Liver (tissue), 9 donors: Measurements from ENCODE around the gene MTRF1L. TPM values are rescaled to one million over a fixed set of nuclear protein-coding genes. Genes with fewer than 3 reads are reported as not detected.

Source experiments
- DNase-seq: peaks from one replicate; pipeline ENCODE4 v3.0.0-alpha.2; 2017; ENCODE audit warnings: low spot score
- H3K27ac ChIP-seq, 2 donors: one replicate each; pipeline ENCODE4 v1.7.0; 2013; ENCODE audit warnings: inconsistent platforms in 2 of 2, low read length in 2 of 2, control low read depth in 1 of 2, low read depth in 1 of 2, mild to moderate bottlenecking in 1 of 2
- H3K27me3 ChIP-seq, 4 donors: one replicate each; pipeline versions ENCODE4 v1.6.1 to v1.7.0; 2013; ENCODE audit warnings: low read length in 3 of 4, inconsistent platforms in 1 of 4, mild to moderate bottlenecking in 1 of 4, moderate library complexity in 1 of 4; ENCODE audit not compliant: control insufficient read depth in 4 of 4, insufficient read depth in 4 of 4
- H3K36me3 ChIP-seq, 4 donors: one replicate each; pipeline versions ENCODE4 v1.6.1 to v1.7.0; 2013; ENCODE audit warnings: low read length in 3 of 4, mild to moderate bottlenecking in 3 of 4, low read depth in 1 of 4, moderate library complexity in 1 of 4; ENCODE audit not compliant: control insufficient read depth in 4 of 4, insufficient read depth in 3 of 4
- H3K4me1 ChIP-seq, 4 donors: one replicate each; pipeline versions ENCODE4 v1.6.1 to v1.7.0; 2013; ENCODE audit warnings: low read length in 3 of 4, mild to moderate bottlenecking in 3 of 4, moderate library complexity in 1 of 4; ENCODE audit not compliant: control insufficient read depth in 4 of 4, insufficient read depth in 4 of 4
- H3K4me3 ChIP-seq, 3 donors: one replicate each; pipeline versions ENCODE4 v1.6.1 to v1.7.0; 2013; ENCODE audit warnings: low read length in 3 of 3, control low read depth in 1 of 3, low read depth in 1 of 3, mild to moderate bottlenecking in 1 of 3
- H3K9ac ChIP-seq, 2 donors: one replicate each; pipeline ENCODE4 v1.7.0; 2013; ENCODE audit warnings: low read length in 2 of 2, mild to moderate bottlenecking in 2 of 2, moderate library complexity in 2 of 2, control low read depth in 1 of 2, low read depth in 1 of 2
- H3K9me3 ChIP-seq, 4 donors: one replicate each; pipeline versions ENCODE4 v1.6.1 to v1.7.0; 2013; ENCODE audit warnings: low read length in 3 of 4; ENCODE audit not compliant: control insufficient read depth in 4 of 4
- ATF3 ChIP-seq: IDR thresholded peaks from 2 replicates; pipeline ENCODE4 v1.6.1; 2016; ENCODE audit warnings: antibody characterized with exemption
- CTCF ChIP-seq: fragments of 150-350 bp; IDR thresholded peaks from 2 replicates; pipeline ENCODE4 v1.5.1; 2017; ENCODE audit warnings: improper control_type of control experiment, low read depth, low read length; ENCODE audit not compliant: missing input control
- EGR1 ChIP-seq, 2 donors: IDR thresholded peaks; 2 replicates each; pipeline ENCODE4 v1.6.1; 2016 to 2018; ENCODE audit warnings: antibody characterized with exemption in 2 of 2, low read depth in 2 of 2
- FOXA2 ChIP-seq: IDR thresholded peaks from 2 replicates; pipeline ENCODE4 v1.6.1; 2016; ENCODE audit warnings: antibody characterized with exemption
- HNF4G ChIP-seq: IDR thresholded peaks from 2 replicates; pipeline ENCODE4 v1.6.1; 2016; ENCODE audit warnings: antibody characterized with exemption
- JUND ChIP-seq, 2 donors: IDR thresholded peaks; 2 replicates each; pipeline ENCODE4 v1.6.1; 2016; ENCODE audit warnings: antibody characterized with exemption in 2 of 2
- RAD21 ChIP-seq, 2 donors: IDR thresholded peaks; 2 replicates each; pipeline ENCODE4 v1.6.1; 2016; ENCODE audit warnings: antibody characterized with exemption in 2 of 2, mild to moderate bottlenecking in 2 of 2
- REST ChIP-seq: IDR thresholded peaks from 2 replicates; pipeline ENCODE4 v1.6.1; 2016; ENCODE audit warnings: antibody characterized with exemption, mild to moderate bottlenecking
- SP1 ChIP-seq: IDR thresholded peaks from 2 replicates; pipeline ENCODE4 v1.6.1; 2018; ENCODE audit warnings: antibody characterized with exemption, mild to moderate bottlenecking
- TAF1 ChIP-seq: conservative IDR thresholded peaks from 2 replicates; pipeline ENCODE4 v1.6.1; 2016; ENCODE audit warnings: antibody characterized with exemption, mild to moderate bottlenecking
- WGBS: extraction: QIAGEN DNeasy Blood & Tissue Kit; methylation state at CpG from one replicate; pipeline ENCODE4 v1.1.7; 2013; 5-methylcytosine and 5-hydroxymethylcytosine counted together
- polyA plus RNA-seq, 2 donors: library from polyadenylated mRNA; stranded (reverse) in 1 of 2; unstranded in 1 of 2; fragments of 200-250 nt in 1 of 2; fragments of >200 nt in 1 of 2; fragmentation: Nextera tagmentation in 1 of 2; extraction: Ambion mirVana in 1 of 2; gene quantifications; one replicate each; pipeline versions ENCODE4 v1.2.1 to v1.2.3, GENCODE V29; 2013 to 2015
- total RNA-seq, 2 donors: library from RNA; depleted of rRNA; stranded (reverse); fragments of >200 nt; gene quantifications; one replicate each; pipeline ENCODE4 v1.2.3, GENCODE V29; 2014
- donor health status: healthy.
- donor health status: healthy.
- donor health status: healthy.
- donor health status: healthy.
- donor health status: healthy.

The MTRF1L gene
- total and polyA plus RNA-seq, 4 donors, result 6.1 to 11.1 (median 8.4) TPM

- WGBS, result 69% methylated on average over 7 of the region's 7 CpGs
- no peak for DNase-seq
- no peak for TF ChIP-seq FOXA2
- TF ChIP-seq JUND (IDR thresholded peaks at IDR 0.05), result no peak
- TF ChIP-seq CTCF, result peak; percentile 45
- TF ChIP-seq RAD21 (IDR thresholded peaks at IDR 0.05), result peak; percentile 70 to 78
- no peak for TF ChIP-seq SP1
- Histone ChIP-seq H3K4me1 (no peaks in the 10 kb centered on the region), H3K27me3 (peaks cover 0 to 7% (median 0%) of the 10 kb centered on the region in 4 donors), H3K9me3 (peaks cover 0 to 2% (median 0%) of the 10 kb centered on the region in 4 donors), H3K36me3 (no peaks in the 10 kb centered on the region), H3K9ac (no peak overlapping the region), H3K27ac (no peak overlapping the region), H3K4me3 (no peak overlapping the region)
Observed at GRCh38 chr6:152952866-152953509, 49.5 kb downstream of the MTRF1L start.

- 6% methylated on average over 1 of the region's 1 CpG for WGBS
Observed at GRCh38 chr6:152952045-152952444, 50.5 kb downstream of the MTRF1L start.

More at GRCh38 chr6:152952045-152952444, 50.5 kb downstream of the MTRF1L start:
- H3K4me1 ChIP-seq, result no peaks in the 10 kb centered on the region
- no peak overlapping the region for H3K4me3 ChIP-seq
- H3K36me3 ChIP-seq, result no peaks in the 10 kb centered on the region
- H3K27ac ChIP-seq, result no peak overlapping the region
- peaks cover 0 to 7% (median 0%) of the 10 kb centered on the region in 4 donors for H3K27me3 ChIP-seq
- DNase-seq, result no peak
- no peak overlapping the region for H3K9ac ChIP-seq
- no peak for TF ChIP-seq SP1
- TF ChIP-seq REST, result no peak
- TF ChIP-seq TAF1, result no peak
- no peak for TF ChIP-seq HNF4G
- TF ChIP-seq JUND (IDR thresholded peaks at IDR 0.05), result no peak
- no peak for TF ChIP-seq ATF3
- TF ChIP-seq EGR1 (IDR thresholded peaks at IDR 0.05; ENCODE audit: low read depth in 2 of 2), result no peak
- peaks cover 0 to 2% (median 0%) of the 10 kb centered on the region in 4 donors for H3K9me3 ChIP-seq
